OCI-LY1 (cell line): ENCODE measurements around the gene NCKAP1.

ENCODE experiments used
- EZH2 ChIP-seq: fragments of 200-600 bp; sonication (generic), shearing (Covaris generic); IDR thresholded peaks from 2 replicates; pipeline ENCODE4 v1.8.0; 2017; ENCODE audit warnings: borderline replicate concordance, mixed run types, mild to moderate bottlenecking, antibody characterized with exemption, low read length, moderate library complexity, mixed read lengths
- TF ChIP-seq, protein P1 (sequence below): fragments of 200-600 bp; sonication (generic), shearing (Covaris generic); IDR thresholded peaks from 2 replicates; pipeline ENCODE4 v1.5.1; 2017; ENCODE audit warnings: mild to moderate bottlenecking, antibody characterized with exemption, low read length, moderate library complexity, mixed read lengths

DNA sequence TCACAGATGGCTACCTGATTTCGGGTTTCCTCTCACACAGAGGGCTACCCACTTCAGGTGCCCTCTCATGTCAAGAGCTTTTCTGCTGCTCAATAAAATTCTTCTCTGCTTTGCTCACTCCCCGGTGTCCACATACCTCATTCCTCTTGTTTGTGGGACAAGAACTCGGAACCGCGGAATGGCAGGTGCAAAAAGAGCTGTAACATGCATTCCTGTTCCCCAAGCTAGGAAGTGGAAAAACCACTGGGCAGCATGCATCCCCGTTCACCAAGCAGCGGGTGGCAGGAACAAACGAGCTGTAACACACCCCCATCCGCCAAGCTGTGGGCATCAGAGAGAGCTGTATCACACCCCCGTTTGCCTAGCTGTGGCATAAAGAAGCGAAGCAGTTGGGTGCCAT, 144.6 kb downstream of the NCKAP1 start:
- TF ChIP-seq, protein P1, sequence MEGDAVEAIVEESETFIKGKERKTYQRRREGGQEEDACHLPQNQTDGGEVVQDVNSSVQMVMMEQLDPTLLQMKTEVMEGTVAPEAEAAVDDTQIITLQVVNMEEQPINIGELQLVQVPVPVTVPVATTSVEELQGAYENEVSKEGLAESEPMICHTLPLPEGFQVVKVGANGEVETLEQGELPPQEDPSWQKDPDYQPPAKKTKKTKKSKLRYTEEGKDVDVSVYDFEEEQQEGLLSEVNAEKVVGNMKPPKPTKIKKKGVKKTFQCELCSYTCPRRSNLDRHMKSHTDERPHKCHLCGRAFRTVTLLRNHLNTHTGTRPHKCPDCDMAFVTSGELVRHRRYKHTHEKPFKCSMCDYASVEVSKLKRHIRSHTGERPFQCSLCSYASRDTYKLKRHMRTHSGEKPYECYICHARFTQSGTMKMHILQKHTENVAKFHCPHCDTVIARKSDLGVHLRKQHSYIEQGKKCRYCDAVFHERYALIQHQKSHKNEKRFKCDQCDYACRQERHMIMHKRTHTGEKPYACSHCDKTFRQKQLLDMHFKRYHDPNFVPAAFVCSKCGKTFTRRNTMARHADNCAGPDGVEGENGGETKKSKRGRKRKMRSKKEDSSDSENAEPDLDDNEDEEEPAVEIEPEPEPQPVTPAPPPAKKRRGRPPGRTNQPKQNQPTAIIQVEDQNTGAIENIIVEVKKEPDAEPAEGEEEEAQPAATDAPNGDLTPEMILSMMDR, result no peak
- TF ChIP-seq EZH2, result no peak
